Measurements from ENCODE around the gene ATP6V0B. TPM values are rescaled to one million over a fixed set of nuclear protein-coding genes. Genes with fewer than 3 reads are reported as not detected.

Gene ATP6V0B
- polyA plus RNA-seq, 2 of the 4 experiments (the other 2 are of a cell fraction) = 97.0 to 101 TPM

DNA sequence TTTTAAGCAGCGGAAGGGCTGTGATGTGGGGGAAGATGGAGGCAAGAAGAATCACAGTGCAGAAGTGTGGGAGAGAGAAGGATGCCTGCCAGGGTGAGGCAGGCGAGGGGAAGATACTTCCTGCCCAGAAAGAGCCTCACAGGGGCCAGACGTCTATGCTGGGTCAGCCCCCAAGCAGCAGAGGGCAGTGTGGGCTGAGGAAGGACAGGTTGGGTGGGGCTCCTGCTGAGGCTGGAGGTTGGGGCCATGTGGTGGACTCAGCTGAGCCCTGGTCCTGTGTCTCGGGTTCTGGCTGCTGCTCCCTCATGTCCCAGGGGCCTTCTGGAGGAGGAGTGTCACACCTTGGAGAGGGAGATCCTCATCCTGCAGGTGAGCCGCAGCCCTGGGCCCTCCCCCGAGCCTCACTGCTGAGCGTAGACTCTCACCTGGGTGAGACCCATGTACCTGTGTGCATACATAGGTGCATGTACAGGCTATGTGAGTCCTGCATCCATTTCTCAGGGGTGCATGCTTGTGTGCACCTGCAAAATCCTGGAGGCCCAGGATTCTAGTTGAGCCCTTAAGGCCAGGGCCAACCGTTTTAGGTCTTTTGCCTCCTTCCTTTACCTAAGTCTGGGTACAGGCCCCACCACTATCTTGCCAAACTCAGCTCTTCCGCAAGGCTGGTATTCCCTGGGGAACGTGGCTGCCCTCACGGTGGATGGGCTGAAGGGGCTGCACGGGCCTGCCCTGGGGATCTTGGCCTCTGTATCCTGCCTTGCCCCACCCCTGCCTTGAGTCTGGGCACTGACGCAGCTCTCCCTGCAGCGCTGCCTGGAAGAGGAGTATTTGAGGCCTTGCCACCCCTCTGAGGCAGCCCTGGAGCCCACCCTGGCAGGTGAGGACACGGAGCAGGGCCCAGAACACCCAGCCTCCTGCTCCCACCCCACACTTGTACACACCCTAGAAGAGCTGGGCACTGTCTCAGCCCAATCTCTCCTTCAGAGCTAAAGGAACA, 20.3 kb downstream of the ATP6V0B start:
- peak; percentile 36 to 53 for DNase-seq (ENCODE audit: low read depth in 1 of 2, low spot score in 1 of 2)
- Histone ChIP-seq H3K4me2 (no peak overlapping the region), H3K27ac (no peak overlapping the region), H3K9me3 (no peaks in the 10 kb centered on the region), H3K4me3 (no peak overlapping the region), H3K4me1 (peaks cover 16% of the 10 kb centered on the region)
- peak; percentile 22 to 66; a peak in 3 of 6 replicates for ATAC-seq
- CTCF ChIA-PET = interaction anchor here (0.6 to 5.0 kb wide), 10 partner anchors 10 to 1722 kb away, joined by 3 to 51 read pairs (median 4); partner anchors contain the start of gene SLC6A9
- POLR2A ChIA-PET = interaction anchor here (1.0 kb wide), 1 partner anchor 34 kb away, joined by 3 read pairs; no protein-coding TSS in a partner anchor
- no peak for FAIRE-seq
- no peak for TF ChIP-seq NFE2L2 (conservative IDR thresholded peaks at IDR 0.05; ENCODE audit: low read length)
- peak; percentile 22 to 51; a peak in 2 of 5 replicates for TF ChIP-seq RAD21 (conservative IDR thresholded peaks at IDR 0.05 in 1 of 2, IDR thresholded peaks at IDR 0.05 in 1 of 2)
- no peak for TF ChIP-seq POLR2A (IDR thresholded peaks at IDR 0.05; ENCODE audit: low read length)
- TF ChIP-seq, protein P1, sequence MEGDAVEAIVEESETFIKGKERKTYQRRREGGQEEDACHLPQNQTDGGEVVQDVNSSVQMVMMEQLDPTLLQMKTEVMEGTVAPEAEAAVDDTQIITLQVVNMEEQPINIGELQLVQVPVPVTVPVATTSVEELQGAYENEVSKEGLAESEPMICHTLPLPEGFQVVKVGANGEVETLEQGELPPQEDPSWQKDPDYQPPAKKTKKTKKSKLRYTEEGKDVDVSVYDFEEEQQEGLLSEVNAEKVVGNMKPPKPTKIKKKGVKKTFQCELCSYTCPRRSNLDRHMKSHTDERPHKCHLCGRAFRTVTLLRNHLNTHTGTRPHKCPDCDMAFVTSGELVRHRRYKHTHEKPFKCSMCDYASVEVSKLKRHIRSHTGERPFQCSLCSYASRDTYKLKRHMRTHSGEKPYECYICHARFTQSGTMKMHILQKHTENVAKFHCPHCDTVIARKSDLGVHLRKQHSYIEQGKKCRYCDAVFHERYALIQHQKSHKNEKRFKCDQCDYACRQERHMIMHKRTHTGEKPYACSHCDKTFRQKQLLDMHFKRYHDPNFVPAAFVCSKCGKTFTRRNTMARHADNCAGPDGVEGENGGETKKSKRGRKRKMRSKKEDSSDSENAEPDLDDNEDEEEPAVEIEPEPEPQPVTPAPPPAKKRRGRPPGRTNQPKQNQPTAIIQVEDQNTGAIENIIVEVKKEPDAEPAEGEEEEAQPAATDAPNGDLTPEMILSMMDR (IDR thresholded peaks at IDR 0.05) = peak; percentile 27; the same call in 2 of the 3 replicates
- TF ChIP-seq, protein P2, sequence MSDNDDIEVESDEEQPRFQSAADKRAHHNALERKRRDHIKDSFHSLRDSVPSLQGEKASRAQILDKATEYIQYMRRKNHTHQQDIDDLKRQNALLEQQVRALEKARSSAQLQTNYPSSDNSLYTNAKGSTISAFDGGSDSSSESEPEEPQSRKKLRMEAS (IDR thresholded peaks at IDR 0.05) = peak; percentile 39; the same call in 1 of the 2 replicates
- no peak for TF ChIP-seq KDM1A (IDR thresholded peaks at IDR 0.05; ENCODE audit: low read depth)
- TF ChIP-seq JUN (IDR thresholded peaks at IDR 0.05) = 0 out of 5 replicates have a peak, but pooled peaks of 1 of the 2 experiments have one; percentile 20
- 0 out of 3 replicates have a peak, but pooled peaks have one; percentile 12 for TF ChIP-seq SMC3 (IDR thresholded peaks at IDR 0.05)
- no peak for TF ChIP-seq BHLHE40 (IDR thresholded peaks at IDR 0.05; ENCODE audit: low read depth, low read length)
- TF ChIP-seq, protein P3, sequence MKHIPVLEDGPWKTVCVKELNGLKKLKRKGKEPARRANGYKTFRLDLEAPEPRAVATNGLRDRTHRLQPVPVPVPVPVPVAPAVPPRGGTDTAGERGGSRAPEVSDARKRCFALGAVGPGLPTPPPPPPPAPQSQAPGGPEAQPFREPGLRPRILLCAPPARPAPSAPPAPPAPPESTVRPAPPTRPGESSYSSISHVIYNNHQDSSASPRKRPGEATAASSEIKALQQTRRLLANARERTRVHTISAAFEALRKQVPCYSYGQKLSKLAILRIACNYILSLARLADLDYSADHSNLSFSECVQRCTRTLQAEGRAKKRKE (CRISPR knock-in tag; IDR thresholded peaks at IDR 0.05; ENCODE audit: low read depth) = no peak
- no peak for TF ChIP-seq ESRRA (IDR thresholded peaks at IDR 0.05; ENCODE audit: borderline replicate concordance, low read length)
- TF ChIP-seq, protein P4, sequence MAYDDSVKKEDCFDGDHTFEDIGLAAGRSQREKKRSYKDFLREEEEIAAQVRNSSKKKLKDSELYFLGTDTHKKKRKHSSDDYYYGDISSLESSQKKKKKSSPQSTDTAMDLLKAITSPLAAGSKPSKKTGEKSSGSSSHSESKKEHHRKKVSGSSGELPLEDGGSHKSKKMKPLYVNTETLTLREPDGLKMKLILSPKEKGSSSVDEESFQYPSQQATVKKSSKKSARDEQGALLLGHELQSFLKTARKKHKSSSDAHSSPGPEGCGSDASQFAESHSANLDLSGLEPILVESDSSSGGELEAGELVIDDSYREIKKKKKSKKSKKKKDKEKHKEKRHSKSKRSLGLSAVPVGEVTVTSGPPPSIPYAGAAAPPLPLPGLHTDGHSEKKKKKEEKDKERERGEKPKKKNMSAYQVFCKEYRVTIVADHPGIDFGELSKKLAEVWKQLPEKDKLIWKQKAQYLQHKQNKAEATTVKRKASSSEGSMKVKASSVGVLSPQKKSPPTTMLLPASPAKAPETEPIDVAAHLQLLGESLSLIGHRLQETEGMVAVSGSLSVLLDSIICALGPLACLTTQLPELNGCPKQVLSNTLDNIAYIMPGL (CRISPR knock-in tag; IDR thresholded peaks at IDR 0.05; ENCODE audit: borderline replicate concordance) = no peak
- WGBS (ENCODE audit: missing lambda C conversion rate) = 81% methylated on average over 10 of the region's 15 CpGs

DNA sequence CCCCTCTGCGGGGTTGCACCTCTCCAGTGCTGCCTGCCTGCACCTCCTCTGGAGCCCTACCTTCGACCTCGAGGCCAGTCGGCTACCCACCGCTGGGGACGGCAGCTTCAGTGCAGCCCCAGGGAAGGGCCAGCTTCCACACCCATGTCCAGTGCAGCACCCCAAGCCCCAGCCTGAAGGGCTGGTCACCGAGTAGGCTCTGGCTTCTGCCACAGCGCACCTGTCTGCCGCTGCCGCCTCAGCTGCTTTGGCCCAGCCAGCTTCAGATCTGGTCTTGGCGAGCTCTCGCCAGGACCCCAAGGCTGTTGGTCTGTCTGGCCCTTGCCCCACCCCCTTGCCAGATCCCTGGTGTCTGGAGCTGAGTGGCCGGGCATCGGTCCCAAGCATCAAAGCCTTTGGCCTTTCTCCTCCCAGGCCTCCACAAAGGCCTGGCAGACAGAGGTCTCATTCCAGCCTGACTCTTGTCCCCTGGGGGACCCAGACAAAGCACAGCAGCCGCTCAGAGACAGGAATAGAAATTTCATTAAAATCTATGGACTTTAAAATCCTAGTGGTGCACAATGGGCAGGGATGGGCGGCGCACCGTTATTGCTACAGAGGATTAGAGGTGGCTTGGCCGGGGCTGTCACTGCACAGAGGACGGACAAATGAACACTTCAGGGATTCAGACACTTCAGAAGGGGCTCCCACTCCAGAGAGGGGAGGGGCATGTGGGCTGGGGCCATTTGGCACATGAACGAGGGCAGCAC, 21.4 kb downstream of the ATP6V0B start:
- no peaks in the 10 kb centered on the region for H3K9me3 ChIP-seq
- ChIA-PET POLR2A (interaction anchor here (1.0 kb wide), 1 partner anchor 33 kb away, joined by 3 read pairs; no protein-coding TSS in a partner anchor), CTCF (interaction anchor here (0.8 to 11.5 kb wide), 7 partner anchors 9 to 40 kb away, joined by 3 to 412 read pairs (median 4); partner anchors contain the start of gene SLC6A9)
- ATAC-seq (no peak), DNase-seq (ENCODE audit: low read depth in 1 of 2, low spot score in 1 of 2) (no peak), FAIRE-seq (no peak)
- no peak overlapping the region for H3K4me2 ChIP-seq
- no peak overlapping the region for H3K27ac ChIP-seq
- WGBS (ENCODE audit: missing lambda C conversion rate) = 90% methylated on average over 15 of the region's 21 CpGs
- TF ChIP-seq GATA3 (IDR thresholded peaks at IDR 0.05; ENCODE audit: borderline replicate concordance) = no peak
- H3K4me1 ChIP-seq = peaks cover 6% of the 10 kb centered on the region; the same call in 1 of the 3 replicates
- no peak overlapping the region for H3K4me3 ChIP-seq

DNA sequence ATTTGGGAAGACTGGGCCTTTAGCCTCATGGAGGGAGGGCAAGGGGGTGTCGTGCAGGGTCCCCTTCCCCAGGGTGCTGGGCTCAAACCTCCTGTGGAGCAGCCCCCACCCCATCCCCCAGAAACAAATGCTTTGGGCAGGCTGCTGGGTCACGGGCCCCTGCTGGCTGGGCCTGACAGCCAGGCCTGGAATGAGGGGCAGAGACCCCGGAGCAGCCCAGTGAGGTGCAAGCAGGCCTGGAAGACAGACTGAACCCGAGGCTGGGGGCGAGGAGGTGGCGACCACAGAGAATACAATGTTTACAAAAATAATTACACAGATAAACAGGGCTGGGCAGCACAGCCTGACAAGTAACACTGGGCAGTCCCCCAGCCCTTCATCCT, 22.0 kb downstream of the ATP6V0B start:
- no peak overlapping the region for H3K4me3 ChIP-seq
- DNase-seq (ENCODE audit: low read depth in 1 of 2, low spot score in 1 of 2) (no peak), ATAC-seq (no peak), FAIRE-seq (no peak)
- H3K4me2 ChIP-seq = no peak overlapping the region
- no peaks in the 10 kb centered on the region for H3K9me3 ChIP-seq
- 0 out of 3 replicates have a peak, but pooled peaks cover 6% of the 10 kb centered on the region for H3K4me1 ChIP-seq
- POLR2A ChIA-PET = no interaction called here
- no peak overlapping the region for H3K27ac ChIP-seq
- CTCF ChIA-PET = interaction anchor here (0.9 to 11.5 kb wide), 2 partner anchors 9 to 29 kb away, joined by 3 to 412 read pairs; partner anchors contain the start of gene SLC6A9
- WGBS (ENCODE audit: missing lambda C conversion rate) = 86% methylated on average over 4 of the region's 6 CpGs
- TF ChIP-seq HOXA7 (CRISPR knock-in tag; IDR thresholded peaks at IDR 0.05) (no peak), ZNF302 (CRISPR knock-in tag; IDR thresholded peaks at IDR 0.05) (no peak), GATA3 (IDR thresholded peaks at IDR 0.05; ENCODE audit: borderline replicate concordance) (no peak)
- TF ChIP-seq, protein P1 (IDR thresholded peaks at IDR 0.05) = no peak
- TF ChIP-seq, protein P5, sequence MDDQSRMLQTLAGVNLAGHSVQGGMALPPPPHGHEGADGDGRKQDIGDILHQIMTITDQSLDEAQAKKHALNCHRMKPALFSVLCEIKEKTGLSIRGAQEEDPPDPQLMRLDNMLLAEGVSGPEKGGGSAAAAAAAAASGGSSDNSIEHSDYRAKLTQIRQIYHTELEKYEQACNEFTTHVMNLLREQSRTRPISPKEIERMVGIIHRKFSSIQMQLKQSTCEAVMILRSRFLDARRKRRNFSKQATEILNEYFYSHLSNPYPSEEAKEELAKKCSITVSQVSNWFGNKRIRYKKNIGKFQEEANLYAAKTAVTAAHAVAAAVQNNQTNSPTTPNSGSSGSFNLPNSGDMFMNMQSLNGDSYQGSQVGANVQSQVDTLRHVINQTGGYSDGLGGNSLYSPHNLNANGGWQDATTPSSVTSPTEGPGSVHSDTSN (IDR thresholded peaks at IDR 0.05) = no peak

Data from A549 (cell line).